GM23338 (cell line): ENCODE results near the gene ZNF687.

Source experiments
- EZH2 ChIP-seq: fragments of 200-600 bp; sonication (generic); IDR thresholded peaks from one replicate; pipeline ENCODE4 v1.8.0; 2017; ENCODE audit warnings: antibody characterized with exemption, mild to moderate bottlenecking, low read depth; ENCODE audit not compliant: unreplicated experiment
- EZH2phosphoT487 ChIP-seq: fragments of 200-600 bp; sonication (generic); IDR thresholded peaks from one replicate; pipeline ENCODE4 v1.8.1; 2018; ENCODE audit warnings: antibody characterized with exemption; ENCODE audit not compliant: unreplicated experiment
- JUNB ChIP-seq: IDR thresholded peaks from one replicate; pipeline ENCODE4 v1.6.1; 2016; ENCODE audit warnings: antibody characterized with exemption; ENCODE audit not compliant: unreplicated experiment
- POLR2AphosphoS5 ChIP-seq: IDR thresholded peaks from 2 replicates; pipeline ENCODE4 v1.6.1; 2016; ENCODE audit warnings: antibody characterized with exemption, low read depth
- ZNF331 ChIP-seq: fragments of 250-450 bp; sonication (Bioruptor Pico); IDR thresholded peaks from 2 replicates; pipeline ENCODE4 v1.5.0; 2020; ENCODE audit warnings: low read depth, mild to moderate bottlenecking, moderate library complexity
- TF ChIP-seq, protein P1 (sequence below), 2 experiments: fragments of 200-600 bp in 1 of 2; sonication (generic) in 1 of 2; conservative IDR thresholded peaks; 2 replicates each; pipeline versions ENCODE4 v1.5.1 to v1.6.1; 2016 to 2017; ENCODE audit warnings: antibody characterized with exemption in 2 of 2, low read depth in 2 of 2, mild to moderate bottlenecking in 2 of 2, moderate library complexity in 1 of 2
- TF ChIP-seq, protein P2 (sequence below): IDR thresholded peaks from one replicate; pipeline ENCODE4 v1.6.1; 2018; ENCODE audit warnings: antibody characterized with exemption; ENCODE audit not compliant: unreplicated experiment

DNA sequence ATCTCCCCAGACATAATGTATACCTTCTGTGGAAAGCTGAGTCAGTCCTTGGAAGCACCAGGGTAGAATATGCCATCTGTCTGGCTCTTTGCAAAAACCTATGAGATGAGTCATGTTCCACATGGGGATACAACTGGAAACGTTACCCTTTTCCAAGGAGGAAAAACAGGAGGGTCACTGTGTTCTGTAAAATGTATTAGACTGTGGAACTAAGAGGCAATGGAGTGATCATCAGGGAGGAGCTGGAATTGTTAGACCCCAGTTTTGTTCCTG is 43.7 kb upstream of the ZNF687 start:
- TF ChIP-seq, protein P1, sequence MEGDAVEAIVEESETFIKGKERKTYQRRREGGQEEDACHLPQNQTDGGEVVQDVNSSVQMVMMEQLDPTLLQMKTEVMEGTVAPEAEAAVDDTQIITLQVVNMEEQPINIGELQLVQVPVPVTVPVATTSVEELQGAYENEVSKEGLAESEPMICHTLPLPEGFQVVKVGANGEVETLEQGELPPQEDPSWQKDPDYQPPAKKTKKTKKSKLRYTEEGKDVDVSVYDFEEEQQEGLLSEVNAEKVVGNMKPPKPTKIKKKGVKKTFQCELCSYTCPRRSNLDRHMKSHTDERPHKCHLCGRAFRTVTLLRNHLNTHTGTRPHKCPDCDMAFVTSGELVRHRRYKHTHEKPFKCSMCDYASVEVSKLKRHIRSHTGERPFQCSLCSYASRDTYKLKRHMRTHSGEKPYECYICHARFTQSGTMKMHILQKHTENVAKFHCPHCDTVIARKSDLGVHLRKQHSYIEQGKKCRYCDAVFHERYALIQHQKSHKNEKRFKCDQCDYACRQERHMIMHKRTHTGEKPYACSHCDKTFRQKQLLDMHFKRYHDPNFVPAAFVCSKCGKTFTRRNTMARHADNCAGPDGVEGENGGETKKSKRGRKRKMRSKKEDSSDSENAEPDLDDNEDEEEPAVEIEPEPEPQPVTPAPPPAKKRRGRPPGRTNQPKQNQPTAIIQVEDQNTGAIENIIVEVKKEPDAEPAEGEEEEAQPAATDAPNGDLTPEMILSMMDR (conservative IDR thresholded peaks at IDR 0.05; ENCODE audit: low read depth in 2 of 2): no peak
- TF ChIP-seq EZH2phosphoT487: no peak
- no peak for TF ChIP-seq ZNF331 (CRISPR knock-in tag)
- TF ChIP-seq POLR2AphosphoS5: no peak
- TF ChIP-seq EZH2: no peak
- TF ChIP-seq, protein P2, sequence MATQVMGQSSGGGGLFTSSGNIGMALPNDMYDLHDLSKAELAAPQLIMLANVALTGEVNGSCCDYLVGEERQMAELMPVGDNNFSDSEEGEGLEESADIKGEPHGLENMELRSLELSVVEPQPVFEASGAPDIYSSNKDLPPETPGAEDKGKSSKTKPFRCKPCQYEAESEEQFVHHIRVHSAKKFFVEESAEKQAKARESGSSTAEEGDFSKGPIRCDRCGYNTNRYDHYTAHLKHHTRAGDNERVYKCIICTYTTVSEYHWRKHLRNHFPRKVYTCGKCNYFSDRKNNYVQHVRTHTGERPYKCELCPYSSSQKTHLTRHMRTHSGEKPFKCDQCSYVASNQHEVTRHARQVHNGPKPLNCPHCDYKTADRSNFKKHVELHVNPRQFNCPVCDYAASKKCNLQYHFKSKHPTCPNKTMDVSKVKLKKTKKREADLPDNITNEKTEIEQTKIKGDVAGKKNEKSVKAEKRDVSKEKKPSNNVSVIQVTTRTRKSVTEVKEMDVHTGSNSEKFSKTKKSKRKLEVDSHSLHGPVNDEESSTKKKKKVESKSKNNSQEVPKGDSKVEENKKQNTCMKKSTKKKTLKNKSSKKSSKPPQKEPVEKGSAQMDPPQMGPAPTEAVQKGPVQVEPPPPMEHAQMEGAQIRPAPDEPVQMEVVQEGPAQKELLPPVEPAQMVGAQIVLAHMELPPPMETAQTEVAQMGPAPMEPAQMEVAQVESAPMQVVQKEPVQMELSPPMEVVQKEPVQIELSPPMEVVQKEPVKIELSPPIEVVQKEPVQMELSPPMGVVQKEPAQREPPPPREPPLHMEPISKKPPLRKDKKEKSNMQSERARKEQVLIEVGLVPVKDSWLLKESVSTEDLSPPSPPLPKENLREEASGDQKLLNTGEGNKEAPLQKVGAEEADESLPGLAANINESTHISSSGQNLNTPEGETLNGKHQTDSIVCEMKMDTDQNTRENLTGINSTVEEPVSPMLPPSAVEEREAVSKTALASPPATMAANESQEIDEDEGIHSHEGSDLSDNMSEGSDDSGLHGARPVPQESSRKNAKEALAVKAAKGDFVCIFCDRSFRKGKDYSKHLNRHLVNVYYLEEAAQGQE: no peak
- no peak for TF ChIP-seq JUNB
